Lower lobe of right lung (tissue), 2 donors: Measurements from ENCODE around the gene SPTA1. TPM values are rescaled to one million over a fixed set of nuclear protein-coding genes. Genes with fewer than 3 reads are reported as not detected.

Source experiments
- ATAC-seq, 2 donors: fragments of 200-7000 bp; cut with Tn5 transposase; one replicate each; pipeline ENCODE4 v1.9.1; 2020 to 2022; ENCODE audit warnings: mild to moderate bottlenecking in 2 of 2, moderate library complexity in 2 of 2
- DNase-seq: peaks from one replicate; pipeline ENCODE4 v3.0.0-alpha.2; 2020
- H3K27ac ChIP-seq: fragments of 200-600 bp; one replicate; pipeline ENCODE4 v1.8.0; 2022
- H3K27me3 ChIP-seq: fragments of 200-600 bp; one replicate; pipeline ENCODE4 v1.8.0; 2022; ENCODE audit warnings: low read depth
- H3K36me3 ChIP-seq: fragments of 200-600 bp; one replicate; pipeline ENCODE4 v1.8.0; 2022; ENCODE audit warnings: mild to moderate bottlenecking
- H3K4me1 ChIP-seq: fragments of 200-600 bp; one replicate; pipeline ENCODE4 v1.8.0; 2022
- H3K4me3 ChIP-seq: fragments of 200-600 bp; one replicate; pipeline ENCODE4 v1.8.0; 2022; ENCODE audit warnings: mild to moderate bottlenecking
- H3K9me3 ChIP-seq: fragments of 200-600 bp; one replicate; pipeline ENCODE4 v1.8.0; 2022
- CTCF ChIP-seq: fragments of 200-600 bp; IDR thresholded peaks from one replicate; pipeline ENCODE4 v1.8.0; 2022; ENCODE audit warnings: antibody characterized with exemption, mild to moderate bottlenecking
- intact Hi-C: fragments of 100-400 bp; cut with DNase I; formaldehyde crosslinking; loops from one replicate; pipeline ENCODE4 v1.11.0; 2022
- total RNA-seq: library from RNA; stranded (reverse); fragmentation: NEBNext Ultra II Directional; extraction: Animal tissue kit (Norgen Biotek cat#: 25700); gene quantifications from one replicate; pipeline ENCODE4 v1.2.1, GENCODE V29; 2021
- donor health status: DM: no; HTN: yes; CAD: no; lungs with severe emphysema.

Gene SPTA1
- total RNA-seq, 1 donor from 2014 or later = 0.50 TPM

GRCh38 chr1:158685085-158685484, 1.4 kb downstream of the SPTA1 start:
- no peak overlapping the region for H3K27ac ChIP-seq
- H3K9me3 ChIP-seq = no peaks in the 10 kb centered on the region
- intact Hi-C loops = no loop called here
- no peak for ATAC-seq
- H3K4me3 ChIP-seq = no peak overlapping the region
- no peaks in the 10 kb centered on the region for H3K4me1 ChIP-seq
- no peak for DNase-seq
- H3K27me3 ChIP-seq = peaks cover 3% of the 10 kb centered on the region
- no peak for TF ChIP-seq CTCF
- H3K36me3 ChIP-seq = no peaks in the 10 kb centered on the region

GRCh38 chr1:158681606-158682005, 4.9 kb downstream of the SPTA1 start:
- no peak for TF ChIP-seq CTCF
- no peak overlapping the region for H3K4me3 ChIP-seq
- H3K9me3 ChIP-seq = no peaks in the 10 kb centered on the region
- H3K36me3 ChIP-seq = no peaks in the 10 kb centered on the region
- H3K27ac ChIP-seq = no peak overlapping the region
- DNase-seq = no peak
- H3K4me1 ChIP-seq = no peaks in the 10 kb centered on the region
- no peak for ATAC-seq
- H3K27me3 ChIP-seq = peaks cover 3% of the 10 kb centered on the region
- intact Hi-C loops = no loop called here

- ATAC-seq (no peak), DNase-seq (no peak)
- no peaks in the 10 kb centered on the region for H3K36me3 ChIP-seq
- intact Hi-C loops = no loop called here
- H3K27me3 ChIP-seq = no peaks in the 10 kb centered on the region
- H3K9me3 ChIP-seq = no peaks in the 10 kb centered on the region
- H3K4me3 ChIP-seq = no peak overlapping the region
- no peak overlapping the region for H3K27ac ChIP-seq
- no peak for TF ChIP-seq CTCF
- H3K4me1 ChIP-seq = no peaks in the 10 kb centered on the region
These were observed 7.2 kb downstream of the SPTA1 start for GRCh38 chr1:158679289-158679688.

- no peak for DNase-seq
- no peaks in the 10 kb centered on the region for H3K36me3 ChIP-seq
- H3K4me3 ChIP-seq = no peak overlapping the region
- no peaks in the 10 kb centered on the region for H3K9me3 ChIP-seq
- H3K27me3 ChIP-seq = no peaks in the 10 kb centered on the region
- no peak overlapping the region for H3K27ac ChIP-seq
- H3K4me1 ChIP-seq = no peaks in the 10 kb centered on the region
- ATAC-seq = no peak
- TF ChIP-seq CTCF = no peak
- intact Hi-C loops = no loop called here
These were observed 10.8 kb downstream of the SPTA1 start for GRCh38 chr1:158675563-158676323.

GRCh38 chr1:158674302-158674701, 12.2 kb downstream of the SPTA1 start:
- Histone ChIP-seq H3K27ac (no peak overlapping the region), H3K4me1 (no peaks in the 10 kb centered on the region), H3K4me3 (no peak overlapping the region), H3K9me3 (no peaks in the 10 kb centered on the region), H3K36me3 (no peaks in the 10 kb centered on the region), H3K27me3 (no peaks in the 10 kb centered on the region)
- ATAC-seq = no peak
- DNase-seq = no peak
- intact Hi-C loops = no loop called here
- no peak for TF ChIP-seq CTCF
